HepG2 (cell line): ENCODE results near the gene SSBP4. TPM values are rescaled to one million over a fixed set of nuclear protein-coding genes. Genes with fewer than 3 reads are reported as not detected.

ENCODE experiments used
- DRAP1 ChIP-seq: IDR thresholded peaks from 2 replicates; pipeline ENCODE4 v1.6.1; 2016; ENCODE audit warnings: missing genetic modification reagents, missing compliant biosample characterization
- HNF4G ChIP-seq, 2 experiments: sonication (generic) in 1 of 2; formaldehyde crosslinking in 1 of 2; IDR thresholded peaks; 2 replicates each; pipeline versions ENCODE4 v1.4.0 to v1.6.1; 2011 to 2020; ENCODE audit warnings: borderline replicate concordance in 2 of 2, low read depth in 2 of 2, mild to moderate bottlenecking in 2 of 2, low read length in 1 of 2, missing genetic modification reagents in 1 of 2, moderate library complexity in 1 of 2
- MAZ ChIP-seq, 2 experiments: sonication (generic) in 1 of 2; formaldehyde crosslinking in 1 of 2; IDR thresholded peaks; 2 replicates each; pipeline versions ENCODE4 v1.5.0 to v1.6.1; 2012 to 2020; ENCODE audit warnings: low read depth in 2 of 2, mild to moderate bottlenecking in 2 of 2, borderline replicate concordance in 1 of 2, improper control_type of control experiment in 1 of 2, low read length in 1 of 2, missing genetic modification reagents in 1 of 2, moderate library complexity in 1 of 2
- NAIF1 ChIP-seq: sonication (generic); formaldehyde crosslinking; IDR thresholded peaks from 2 replicates; pipeline ENCODE4 v1.5.0; 2020; ENCODE audit warnings: mild to moderate bottlenecking, missing genetic modification reagents, borderline replicate concordance
- PCBP1 ChIP-seq: fragments of 200-400 bp; formaldehyde crosslinking; IDR thresholded peaks from 2 replicates; pipeline ENCODE4 v1.6.1; 2017; ENCODE audit warnings: mild to moderate bottlenecking, low read depth, low read length, borderline replicate concordance
- SAFB2 ChIP-seq: sonication (generic); formaldehyde crosslinking; IDR thresholded peaks from 2 replicates; pipeline ENCODE4 v1.5.1; 2020; ENCODE audit warnings: missing genetic modification reagents, low read depth, mild to moderate bottlenecking, borderline replicate concordance
- SNRNP70 ChIP-seq: fragments of 200-400 bp; formaldehyde crosslinking; IDR thresholded peaks from 2 replicates; pipeline ENCODE4 v1.6.1; 2017; ENCODE audit warnings: mild to moderate bottlenecking, low read depth, low read length, moderate library complexity
- SRF ChIP-seq: IDR thresholded peaks from 2 replicates; pipeline ENCODE4 v1.6.1; 2011; ENCODE audit warnings: mild to moderate bottlenecking, low read depth, low read length, moderate library complexity
- TRAFD1 ChIP-seq: sonication (generic); formaldehyde crosslinking; IDR thresholded peaks from 2 replicates; pipeline ENCODE4 v1.5.1; 2020; ENCODE audit warnings: missing genetic modification reagents, mild to moderate bottlenecking, borderline replicate concordance
- ZKSCAN8 ChIP-seq: IDR thresholded peaks from 2 replicates; pipeline ENCODE4 v1.6.1; 2016; ENCODE audit warnings: borderline replicate concordance, missing genetic modification reagents, missing compliant biosample characterization
- ZNF367 ChIP-seq: sonication (generic); formaldehyde crosslinking; IDR thresholded peaks from 2 replicates; pipeline ENCODE4 v1.4.0; 2020; ENCODE audit warnings: missing genetic modification reagents, borderline replicate concordance
- ZNF589 ChIP-seq: sonication (generic); formaldehyde crosslinking; conservative IDR thresholded peaks from 2 replicates; pipeline ENCODE4 v1.8.0; 2022; ENCODE audit warnings: mild to moderate bottlenecking, moderate library complexity, missing genetic modification reagents
- ZNF609 ChIP-seq: sonication (generic); formaldehyde crosslinking; IDR thresholded peaks from 2 replicates; pipeline ENCODE4 v1.4.0; 2020; ENCODE audit warnings: mild to moderate bottlenecking, missing genetic modification reagents, borderline replicate concordance
- polyA plus RNA-seq, 8 experiments: library from polyadenylated mRNA; depleted of rRNA in 3 of 8; stranded (reverse) in 7 of 8; unstranded in 1 of 8; fragments of >200 nt; fragmentation: Illumina TruSeq in 4 of 8; extraction: Trizol in 4 of 8; gene quantifications; 2 replicates each; pipeline versions ENCODE4 v1.2.1 to v1.2.3, GENCODE V29; 2011 to 2016; ENCODE audit warnings: low read depth in 4 of 8, missing spikeins in 1 of 8, mixed read lengths in 1 of 8; ENCODE audit not compliant: insufficient read depth in 1 of 8
- total RNA-seq, 5 experiments: library from RNA; depleted of rRNA; stranded (reverse); fragments of >200 nt; fragmentation: Illumina TruSeq; extraction: Trizol; gene quantifications; 2 replicates each; pipeline ENCODE4 v1.2.3, GENCODE V29; 2016; ENCODE audit warnings: low read depth in 1 of 5
- TF ChIP-seq, protein P1 (sequence below): sonication (generic); formaldehyde crosslinking; IDR thresholded peaks from 2 replicates; pipeline ENCODE4 v1.5.1; 2020; ENCODE audit warnings: mild to moderate bottlenecking, missing genetic modification reagents
- TF ChIP-seq, protein P2 (sequence below): sonication (generic); formaldehyde crosslinking; IDR thresholded peaks from 2 replicates; pipeline ENCODE4 v1.5.1; 2020; ENCODE audit warnings: mild to moderate bottlenecking, moderate library complexity, missing genetic modification reagents

The SSBP4 gene
- total and polyA plus RNA-seq, 2 of the 13 experiments (the other 11 are each of a cell fraction or from before 2014, with no cell fraction given): 20.8 to 39.5 TPM

DNA sequence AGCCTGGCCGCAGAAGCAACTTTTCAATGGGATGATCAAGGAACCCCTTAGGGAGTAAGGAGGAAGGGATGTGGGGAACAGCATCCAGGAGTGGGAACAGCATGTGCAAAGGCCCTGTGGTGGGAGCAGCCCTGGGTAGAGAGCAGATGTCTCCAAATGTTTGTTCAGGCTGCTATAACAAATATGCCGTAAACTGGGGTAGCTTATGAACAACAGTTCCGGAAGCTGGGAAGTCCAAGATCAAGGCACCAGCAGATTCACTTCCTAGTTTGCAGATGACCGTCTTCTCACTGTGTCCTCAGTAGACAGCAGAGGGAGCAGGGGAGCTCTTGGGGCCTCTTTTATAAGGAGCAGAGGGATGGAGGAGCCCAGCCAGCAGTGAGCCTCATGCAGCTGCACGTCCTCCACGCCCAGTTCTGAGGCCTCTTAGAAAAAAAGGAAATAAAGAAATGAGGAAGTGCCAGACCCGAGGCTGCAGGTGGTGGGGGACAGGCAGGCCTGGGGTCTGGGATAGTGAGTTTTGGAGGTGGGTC, 17.6 kb upstream of the SSBP4 start (continued):
- TF ChIP-seq, protein P1, sequence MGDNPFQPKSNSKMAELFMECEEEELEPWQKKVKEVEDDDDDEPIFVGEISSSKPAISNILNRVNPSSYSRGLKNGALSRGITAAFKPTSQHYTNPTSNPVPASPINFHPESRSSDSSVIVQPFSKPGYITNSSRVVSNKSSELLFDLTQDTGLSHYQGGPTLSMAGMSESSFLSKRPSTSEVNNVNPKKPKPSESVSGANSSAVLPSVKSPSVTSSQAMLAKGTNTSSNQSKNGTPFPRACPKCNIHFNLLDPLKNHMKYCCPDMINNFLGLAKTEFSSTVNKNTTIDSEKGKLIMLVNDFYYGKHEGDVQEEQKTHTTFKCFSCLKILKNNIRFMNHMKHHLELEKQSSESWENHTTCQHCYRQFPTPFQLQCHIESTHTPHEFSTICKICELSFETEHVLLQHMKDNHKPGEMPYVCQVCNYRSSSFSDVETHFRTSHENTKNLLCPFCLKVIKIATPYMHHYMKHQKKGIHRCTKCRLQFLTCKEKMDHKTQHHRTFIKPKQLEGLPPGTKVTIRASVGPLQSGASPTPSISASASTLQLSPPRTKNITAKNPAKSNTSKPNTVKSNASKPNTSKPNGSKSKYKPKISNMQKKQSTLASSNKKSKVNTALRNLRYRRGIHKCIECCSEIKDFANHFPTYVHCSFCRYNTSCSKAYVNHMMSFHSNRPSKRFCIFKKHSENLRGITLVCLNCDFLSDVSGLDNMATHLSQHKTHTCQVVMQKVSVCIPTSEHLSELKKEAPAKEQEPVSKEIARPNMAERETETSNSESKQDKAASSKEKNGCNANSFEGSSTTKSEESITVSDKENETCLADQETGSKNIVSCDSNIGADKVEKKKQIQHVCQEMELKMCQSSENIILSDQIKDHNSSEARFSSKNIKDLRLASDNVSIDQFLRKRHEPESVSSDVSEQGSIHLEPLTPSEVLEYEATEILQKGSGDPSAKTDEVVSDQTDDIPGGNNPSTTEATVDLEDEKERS (CRISPR knock-in tag): 0 out of 2 replicates have a peak, but pooled peaks have one; percentile 55
- TF ChIP-seq HNF4G (IDR thresholded peaks at IDR 0.05; ENCODE audit: borderline replicate concordance, low read depth, low read length): no peak
- no peak for TF ChIP-seq HNF4G (CRISPR knock-in tag; IDR thresholded peaks at IDR 0.05; ENCODE audit: borderline replicate concordance, low read depth)
- no peak for TF ChIP-seq ZNF367 (CRISPR knock-in tag)
- TF ChIP-seq DRAP1 (CRISPR knock-in tag): peak; percentile 80
- peak; percentile 23; the same call in 1 of the 2 replicates for TF ChIP-seq MAZ (IDR thresholded peaks at IDR 0.05; ENCODE audit: borderline replicate concordance, low read depth, low read length)
- no peak for TF ChIP-seq MAZ (CRISPR knock-in tag; IDR thresholded peaks at IDR 0.05; ENCODE audit: low read depth)
- no peak for TF ChIP-seq TRAFD1 (CRISPR knock-in tag)
- TF ChIP-seq SNRNP70: no peak
- no peak for TF ChIP-seq SAFB2 (CRISPR knock-in tag)
- no peak for TF ChIP-seq ZNF589
- TF ChIP-seq ZNF609 (CRISPR knock-in tag): no peak
- TF ChIP-seq PCBP1: no peak
- TF ChIP-seq, protein P2, sequence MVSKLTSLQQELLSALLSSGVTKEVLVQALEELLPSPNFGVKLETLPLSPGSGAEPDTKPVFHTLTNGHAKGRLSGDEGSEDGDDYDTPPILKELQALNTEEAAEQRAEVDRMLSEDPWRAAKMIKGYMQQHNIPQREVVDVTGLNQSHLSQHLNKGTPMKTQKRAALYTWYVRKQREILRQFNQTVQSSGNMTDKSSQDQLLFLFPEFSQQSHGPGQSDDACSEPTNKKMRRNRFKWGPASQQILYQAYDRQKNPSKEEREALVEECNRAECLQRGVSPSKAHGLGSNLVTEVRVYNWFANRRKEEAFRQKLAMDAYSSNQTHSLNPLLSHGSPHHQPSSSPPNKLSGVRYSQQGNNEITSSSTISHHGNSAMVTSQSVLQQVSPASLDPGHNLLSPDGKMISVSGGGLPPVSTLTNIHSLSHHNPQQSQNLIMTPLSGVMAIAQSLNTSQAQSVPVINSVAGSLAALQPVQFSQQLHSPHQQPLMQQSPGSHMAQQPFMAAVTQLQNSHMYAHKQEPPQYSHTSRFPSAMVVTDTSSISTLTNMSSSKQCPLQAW (CRISPR knock-in tag): no peak
- TF ChIP-seq ZKSCAN8 (CRISPR knock-in tag): no peak
- TF ChIP-seq NAIF1 (CRISPR knock-in tag): no peak
- TF ChIP-seq SRF: no peak
